ENCODE results near the gene MIPEP. TPM values are rescaled to one million over a fixed set of nuclear protein-coding genes. Genes with fewer than 3 reads are reported as not detected.

Gene MIPEP
- total RNA-seq, 1 donor from 2014 or later = 15.7 TPM

DNA sequence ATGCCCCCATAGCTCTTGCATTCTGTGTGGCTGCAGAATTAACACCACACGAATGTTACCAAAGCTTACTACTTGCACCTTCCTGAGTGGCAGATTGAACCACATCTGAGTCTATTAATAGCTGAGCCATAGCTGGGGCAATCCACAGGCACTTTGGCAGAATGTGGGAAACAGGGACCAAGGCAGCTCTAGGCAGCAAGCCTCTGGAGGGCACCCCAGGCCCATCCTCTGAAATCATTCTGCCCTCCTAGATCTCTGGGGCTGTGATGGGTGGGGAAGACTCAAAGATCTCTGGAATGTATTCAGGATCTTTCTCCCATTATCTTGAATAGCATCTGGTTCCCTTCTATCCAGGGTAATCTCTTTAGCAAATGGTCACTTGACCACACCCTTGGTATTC, 179.7 kb downstream of the MIPEP start:
- peaks cover 10% of the 10 kb centered on the region for H3K27me3 Mint-ChIP-seq
- DNase-seq (ENCODE audit: low spot score, unreplicated experiment) = no peak
- no peak overlapping the region for H3K27ac Mint-ChIP-seq
- H3K4me1 Mint-ChIP-seq (ENCODE audit: low read depth) = peaks cover 2% of the 10 kb centered on the region
- no peaks in the 10 kb centered on the region for H3K36me3 Mint-ChIP-seq (ENCODE audit: insufficient read depth)
- H3K9me3 Mint-ChIP-seq (ENCODE audit: low read depth) = peaks cover 14% of the 10 kb centered on the region
- TF ChIP-seq, protein P1, sequence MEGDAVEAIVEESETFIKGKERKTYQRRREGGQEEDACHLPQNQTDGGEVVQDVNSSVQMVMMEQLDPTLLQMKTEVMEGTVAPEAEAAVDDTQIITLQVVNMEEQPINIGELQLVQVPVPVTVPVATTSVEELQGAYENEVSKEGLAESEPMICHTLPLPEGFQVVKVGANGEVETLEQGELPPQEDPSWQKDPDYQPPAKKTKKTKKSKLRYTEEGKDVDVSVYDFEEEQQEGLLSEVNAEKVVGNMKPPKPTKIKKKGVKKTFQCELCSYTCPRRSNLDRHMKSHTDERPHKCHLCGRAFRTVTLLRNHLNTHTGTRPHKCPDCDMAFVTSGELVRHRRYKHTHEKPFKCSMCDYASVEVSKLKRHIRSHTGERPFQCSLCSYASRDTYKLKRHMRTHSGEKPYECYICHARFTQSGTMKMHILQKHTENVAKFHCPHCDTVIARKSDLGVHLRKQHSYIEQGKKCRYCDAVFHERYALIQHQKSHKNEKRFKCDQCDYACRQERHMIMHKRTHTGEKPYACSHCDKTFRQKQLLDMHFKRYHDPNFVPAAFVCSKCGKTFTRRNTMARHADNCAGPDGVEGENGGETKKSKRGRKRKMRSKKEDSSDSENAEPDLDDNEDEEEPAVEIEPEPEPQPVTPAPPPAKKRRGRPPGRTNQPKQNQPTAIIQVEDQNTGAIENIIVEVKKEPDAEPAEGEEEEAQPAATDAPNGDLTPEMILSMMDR (IDR thresholded peaks at IDR 0.05; ENCODE audit: unreplicated experiment) = no peak
- H3K4me3 Mint-ChIP-seq (ENCODE audit: low read depth) = no peak overlapping the region

- DNase-seq (ENCODE audit: low spot score, unreplicated experiment) = no peak
- H3K27me3 Mint-ChIP-seq = peaks cover 9% of the 10 kb centered on the region
- no peak overlapping the region for H3K4me3 Mint-ChIP-seq (ENCODE audit: low read depth)
- H3K4me1 Mint-ChIP-seq (ENCODE audit: low read depth) = peaks cover 2% of the 10 kb centered on the region
- TF ChIP-seq, protein P1 (IDR thresholded peaks at IDR 0.05; ENCODE audit: unreplicated experiment) = no peak
- H3K27ac Mint-ChIP-seq = no peak overlapping the region
- peaks cover 6% of the 10 kb centered on the region for H3K9me3 Mint-ChIP-seq (ENCODE audit: low read depth)
- no peaks in the 10 kb centered on the region for H3K36me3 Mint-ChIP-seq (ENCODE audit: insufficient read depth)
Observed at GRCh38 chr13:23707674-23708073, 181.5 kb downstream of the MIPEP start.

GRCh38 chr13:23705583-23705982, 183.6 kb downstream of the MIPEP start:
- H3K27me3 Mint-ChIP-seq = peaks cover 29% of the 10 kb centered on the region
- peaks cover 2% of the 10 kb centered on the region for H3K4me1 Mint-ChIP-seq (ENCODE audit: low read depth)
- no peak for DNase-seq (ENCODE audit: low spot score, unreplicated experiment)
- TF ChIP-seq, protein P1 (IDR thresholded peaks at IDR 0.05; ENCODE audit: unreplicated experiment) = no peak
- no peaks in the 10 kb centered on the region for H3K9me3 Mint-ChIP-seq (ENCODE audit: low read depth)
- H3K4me3 Mint-ChIP-seq (ENCODE audit: low read depth) = no peak overlapping the region
- no peak overlapping the region for H3K27ac Mint-ChIP-seq
- H3K36me3 Mint-ChIP-seq (ENCODE audit: insufficient read depth) = no peaks in the 10 kb centered on the region

- TF ChIP-seq, protein P1 (IDR thresholded peaks at IDR 0.05; ENCODE audit: unreplicated experiment) = no peak
- H3K36me3 Mint-ChIP-seq (ENCODE audit: insufficient read depth) = no peaks in the 10 kb centered on the region
- peaks cover 2% of the 10 kb centered on the region for H3K4me1 Mint-ChIP-seq (ENCODE audit: low read depth)
- DNase-seq (ENCODE audit: low spot score, unreplicated experiment) = no peak
- H3K27me3 Mint-ChIP-seq = peaks cover 41% of the 10 kb centered on the region
- no peak overlapping the region for H3K27ac Mint-ChIP-seq
- no peaks in the 10 kb centered on the region for H3K9me3 Mint-ChIP-seq (ENCODE audit: low read depth)
- H3K4me3 Mint-ChIP-seq (ENCODE audit: low read depth) = no peak overlapping the region
Observed at GRCh38 chr13:23703246-23703860, 185.8 kb downstream of the MIPEP start.

DNA sequence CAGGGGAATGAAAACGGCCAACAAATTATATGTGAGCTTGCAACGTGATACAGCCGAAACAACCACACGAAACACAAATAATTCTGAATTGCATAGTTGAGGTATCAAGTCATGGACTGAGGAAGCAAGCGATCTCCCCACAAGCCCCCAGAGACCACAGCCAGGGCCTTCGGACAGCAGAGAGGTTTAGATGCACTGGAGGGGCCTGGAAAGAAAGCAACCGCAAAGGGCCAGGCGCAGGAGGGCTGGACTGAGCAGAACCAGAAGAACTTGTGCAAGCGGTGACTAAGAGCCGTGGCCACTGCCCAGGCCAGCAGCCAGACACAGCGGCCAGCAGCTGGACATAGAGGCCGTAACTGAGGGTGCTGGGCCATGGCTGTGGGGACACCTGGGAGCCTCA, 187.6 kb downstream of the MIPEP start:
- no peak for DNase-seq (ENCODE audit: low spot score, unreplicated experiment)
- no peak overlapping the region for H3K27ac Mint-ChIP-seq
- H3K4me3 Mint-ChIP-seq (ENCODE audit: low read depth) = no peak overlapping the region
- no peaks in the 10 kb centered on the region for H3K36me3 Mint-ChIP-seq (ENCODE audit: insufficient read depth)
- TF ChIP-seq, protein P1 (IDR thresholded peaks at IDR 0.05; ENCODE audit: unreplicated experiment) = no peak
- peaks cover 10% of the 10 kb centered on the region for H3K4me1 Mint-ChIP-seq (ENCODE audit: low read depth)
- H3K9me3 Mint-ChIP-seq (ENCODE audit: low read depth) = no peaks in the 10 kb centered on the region
- peaks cover 45% of the 10 kb centered on the region for H3K27me3 Mint-ChIP-seq

Data from progenitor cell of endocrine pancreas (in vitro differentiated cells).